Ovary (tissue), 9 donors: ENCODE data around the gene FYCO1. TPM values are rescaled to one million over a fixed set of nuclear protein-coding genes. Genes with fewer than 3 reads are reported as not detected.

Source experiments
- DNase-seq, 5 donors: peaks; one replicate each; pipeline ENCODE4 v3.0.0-alpha.2; 2019 to 2020
- H3K27ac ChIP-seq, 2 donors: fragments of 200-600 bp; one replicate each; pipeline versions ENCODE4 v1.5.1 to v1.8.0; 2019 to 2022
- H3K27me3 ChIP-seq: fragments of 200-600 bp; one replicate; pipeline ENCODE4 v1.8.0; 2022
- H3K36me3 ChIP-seq: fragments of 200-600 bp; sonication (generic); one replicate; pipeline ENCODE4 v1.5.1; 2019
- H3K4me1 ChIP-seq: one replicate; pipeline ENCODE4 v1.8.1; 2013; ENCODE audit warnings: mild to moderate bottlenecking, moderate library complexity; ENCODE audit not compliant: insufficient read depth
- H3K4me3 ChIP-seq: fragments of 200-600 bp; sonication (generic); one replicate; pipeline ENCODE4 v1.5.1; 2017
- H3K9me3 ChIP-seq, 2 donors: fragments of 200-600 bp in 1 of 2; sonication (generic) in 1 of 2; one replicate each; pipeline versions ENCODE4 v1.5.1 to v1.8.1; 2013 to 2019; ENCODE audit warnings: mild to moderate bottlenecking in 1 of 2, moderate library complexity in 1 of 2
- CTCF ChIP-seq, 3 donors: fragments of 450-650 bp in 2 of 3; fragments of 200-600 bp in 1 of 3; IDR thresholded peaks; one replicate each; pipeline versions ENCODE4 v1.5.1 to v1.8.0; 2016 to 2022; ENCODE audit warnings: antibody characterized with exemption in 3 of 3, mild to moderate bottlenecking in 1 of 3
- EP300 ChIP-seq: sonication (generic); formaldehyde crosslinking; IDR thresholded peaks from one replicate; pipeline ENCODE4 v1.6.1; 2017; ENCODE audit warnings: antibody characterized with exemption
- POLR2A ChIP-seq: fragments of 450-650 bp; IDR thresholded peaks from one replicate; pipeline ENCODE4 v1.6.1; 2017; ENCODE audit warnings: antibody characterized with exemption, mild to moderate bottlenecking, moderate library complexity
- WGBS, 3 donors: extraction: QIAGEN DNeasy Blood & Tissue Kit in 1 of 3; methylation state at CpG; one replicate each; pipeline versions ENCODE4 v1.1.5 to v1.1.7; 2013 to 2017; 5-methylcytosine and 5-hydroxymethylcytosine counted together
- intact Hi-C, 4 donors: fragments of 100-400 bp; cut with DNase I; formaldehyde crosslinking; loops; one replicate each; pipeline versions ENCODE4 v1.11.0 to v1.15.1; 2022 to 2023
- polyA plus RNA-seq, 2 donors: library from polyadenylated mRNA; stranded (reverse); fragments of 200-250 nt in 1 of 2; fragments of 350-450 nt in 1 of 2; fragmentation: Illumina TruSeq in 1 of 2; extraction: RNeasy Lipid Tissue Mini Kit (QIAGEN cat#74804) in 1 of 2; gene quantifications; one replicate each; pipeline ENCODE4 v1.2.3, GENCODE V29; 2013 to 2014
- total RNA-seq, 7 donors: library from RNA; depleted of rRNA in 2 of 7; stranded (reverse); fragments of >200 nt in 2 of 7; fragmentation: NEBNext Ultra II Directional in 3 of 7; extraction: Animal tissue kit (Norgen Biotek cat#: 25700) in 3 of 7; gene quantifications; one replicate each; pipeline versions ENCODE4 v1.1.0 to v1.2.4, GENCODE V29; 2016 to 2023
- donor health status: DM: no; HTN: no; CAD: no; lungs with moderate emphysema.
- donor health status: DM: no; HTN: no; CAD: no.
- donor health status: Bipolar disorder and iron deficiency.
- donor health status: DM: yes; HTN: yes; CAD: no.
- donor health status: DM: no; HTN: no; CAD: no.
- donor health status: DM: yes; HTN: yes; CAD: no.

Gene FYCO1
- total and polyA plus RNA-seq, 9 donors = 30.2 to 81.0 (median 52.8) TPM

GRCh38 chr3:45890405-45890804, 105.2 kb downstream of the FYCO1 start:
- Histone ChIP-seq H3K4me1 (no peaks in the 10 kb centered on the region), H3K9me3 (no peaks in the 10 kb centered on the region), H3K4me3 (no peak overlapping the region), H3K27me3 (no peaks in the 10 kb centered on the region), H3K27ac (no peak overlapping the region), H3K36me3 (no peaks in the 10 kb centered on the region)
- intact Hi-C loops = no loop called here
- TF ChIP-seq EP300 = no peak
- TF ChIP-seq CTCF (IDR thresholded peaks at IDR 0.05) = no peak
- TF ChIP-seq POLR2A = no peak
- DNase-seq = no peak
- 57 to 66% (median 59%) methylated on average over 3 of the region's 3 CpGs for WGBS, 3 donors

GRCh38 chr3:45889337-45889736, 106.3 kb downstream of the FYCO1 start:
- intact Hi-C loops = no loop called here
- TF ChIP-seq CTCF (IDR thresholded peaks at IDR 0.05) = no peak
- TF ChIP-seq EP300 = no peak
- TF ChIP-seq POLR2A = no peak
- H3K4me1 ChIP-seq = no peaks in the 10 kb centered on the region
- no peak for DNase-seq
- H3K36me3 ChIP-seq = no peaks in the 10 kb centered on the region
- no peak overlapping the region for H3K4me3 ChIP-seq
- H3K9me3 ChIP-seq = no peaks in the 10 kb centered on the region
- 59 to 71% (median 61%) methylated on average over 4 of the region's 4 CpGs for WGBS, 3 donors
- no peak overlapping the region for H3K27ac ChIP-seq
- H3K27me3 ChIP-seq = no peaks in the 10 kb centered on the region

GRCh38 chr3:45887759-45888511, 107.7 kb downstream of the FYCO1 start:
- 62 to 67% (median 63%) methylated on average over 7 of the region's 7 CpGs for WGBS, 3 donors
- no peak for DNase-seq
- H3K27me3 ChIP-seq = no peaks in the 10 kb centered on the region
- H3K4me1 ChIP-seq = no peaks in the 10 kb centered on the region
- intact Hi-C loops = no loop called here
- TF ChIP-seq EP300 (no peak), CTCF (IDR thresholded peaks at IDR 0.05) (no peak), POLR2A (no peak)
- no peaks in the 10 kb centered on the region for H3K9me3 ChIP-seq
- no peak overlapping the region for H3K27ac ChIP-seq
- H3K36me3 ChIP-seq = no peaks in the 10 kb centered on the region
- no peak overlapping the region for H3K4me3 ChIP-seq

- Histone ChIP-seq H3K27me3 (no peaks in the 10 kb centered on the region), H3K27ac (no peak overlapping the region), H3K9me3 (no peaks in the 10 kb centered on the region), H3K36me3 (no peaks in the 10 kb centered on the region), H3K4me1 (no peaks in the 10 kb centered on the region), H3K4me3 (no peak overlapping the region)
- TF ChIP-seq POLR2A (no peak), EP300 (no peak), CTCF (IDR thresholded peaks at IDR 0.05) (no peak)
- DNase-seq = no peak
- WGBS, 3 donors = 63 to 65% (median 63%) methylated on average over 4 of the region's 4 CpGs
- intact Hi-C loops = no loop called here
Measured at GRCh38 chr3:45887285-45887684, 108.3 kb downstream of the FYCO1 start.
